GM11168 (cell line): ENCODE measurements around the gene RPL36.
"Not testable (repeated sequence)": the region's sequence is repeated elsewhere in the genome, so short reads cannot be mapped to it uniquely, and the experiment has no call there.

ENCODE experiments used
- in situ Hi-C: fragments of 300-500 bp; cut with MboI; formaldehyde crosslinking; loops from one replicate; pipeline ENCODE4 v1.12.0; 2022; ENCODE audit warnings: low sequenced_read_pairs; ENCODE audit not compliant: unreplicated experiment

The RPL36 gene

GRCh38 chr19:5687360-5688198 is 2.5 kb upstream of the RPL36 start:
- in situ Hi-C loops: no loop called here

GRCh38 chr19:5688262-5688881 is 1.7 kb upstream of the RPL36 start:
- in situ Hi-C loops: not testable (repeated sequence)

GRCh38 chr19:5690955-5691821 is 1.1 kb downstream of the RPL36 start:
- in situ Hi-C loops: no loop called here

GRCh38 chr19:5691822-5692722 is 2.0 kb downstream of the RPL36 start:
- in situ Hi-C loops: no loop called here

- in situ Hi-C loops: no loop called here
Observed at GRCh38 chr19:5692723-5693194, 2.7 kb downstream of the RPL36 start.

- in situ Hi-C loops: no loop called here
Observed at GRCh38 chr19:5693195-5694166, 3.4 kb downstream of the RPL36 start.

- in situ Hi-C loops: no loop called here
Observed at GRCh38 chr19:5694167-5694955, 4.3 kb downstream of the RPL36 start.

- in situ Hi-C loops: no loop called here
Observed at GRCh38 chr19:5694956-5695648, 5.0 kb downstream of the RPL36 start.

GRCh38 chr19:5695649-5696195 is 5.6 kb downstream of the RPL36 start:
- in situ Hi-C loops: no loop called here

GRCh38 chr19:5696196-5697021 is 6.3 kb downstream of the RPL36 start:
- in situ Hi-C loops: no loop called here

GRCh38 chr19:5697022-5697889 is 7.2 kb downstream of the RPL36 start:
- in situ Hi-C loops: no loop called here

- in situ Hi-C loops: no loop called here
Observed at GRCh38 chr19:5697890-5698634, 8.0 kb downstream of the RPL36 start.

GRCh38 chr19:5698635-5699422 is 8.7 kb downstream of the RPL36 start:
- in situ Hi-C loops: no loop called here
